HepG2 (cell line): ENCODE results near the gene TUBA4B. TPM values are rescaled to one million over a fixed set of nuclear protein-coding genes. Genes with fewer than 3 reads are reported as not detected.
A peak's percentile ranks its signal among the peaks of the same experiment; 100 is the strongest.

Experiments
- ARID5B ChIP-seq: IDR thresholded peaks from 2 replicates; pipeline ENCODE4 v1.4.0; 2020; ENCODE audit warnings: mild to moderate bottlenecking, missing genetic modification reagents
- DBP ChIP-seq: sonication (generic); formaldehyde crosslinking; IDR thresholded peaks from 2 replicates; pipeline ENCODE4 v1.4.0; 2020; ENCODE audit warnings: missing genetic modification reagents; ENCODE audit errors: not compliant biosample characterization
- EZH2 ChIP-seq: conservative IDR thresholded peaks from 2 replicates; pipeline ENCODE4 v1.6.1; 2012; ENCODE audit warnings: mild to moderate bottlenecking, low read depth, low read length, moderate library complexity
- FOXP4 ChIP-seq: sonication (generic); formaldehyde crosslinking; IDR thresholded peaks from 2 replicates; pipeline ENCODE4 v1.4.0; 2020; ENCODE audit warnings: missing genetic modification reagents
- TFDP1 ChIP-seq: IDR thresholded peaks from 2 replicates; pipeline ENCODE4 v1.6.1; 2016; ENCODE audit warnings: missing compliant biosample characterization, missing genetic modification reagents, borderline replicate concordance
- UBTF ChIP-seq: sonication (generic); formaldehyde crosslinking; IDR thresholded peaks from 2 replicates; pipeline ENCODE4 v1.4.0; 2020; ENCODE audit warnings: mild to moderate bottlenecking, missing genetic modification reagents
- ZFP91 ChIP-seq: sonication (generic); formaldehyde crosslinking; IDR thresholded peaks from 2 replicates; pipeline ENCODE4 v1.9.0; 2022; ENCODE audit warnings: missing genetic modification reagents, mild to moderate bottlenecking, borderline replicate concordance
- ZNF343 ChIP-seq: sonication (generic); formaldehyde crosslinking; IDR thresholded peaks from 2 replicates; pipeline ENCODE4 v1.4.0; 2020; ENCODE audit warnings: mild to moderate bottlenecking, missing genetic modification reagents
- ZNF354B ChIP-seq: sonication (generic); formaldehyde crosslinking; IDR thresholded peaks from 2 replicates; pipeline ENCODE4 v1.8.0; 2022; ENCODE audit warnings: mild to moderate bottlenecking, missing genetic modification reagents
- ZNF547 ChIP-seq: sonication (generic); formaldehyde crosslinking; IDR thresholded peaks from 2 replicates; pipeline ENCODE4 v1.5.1; 2020; ENCODE audit warnings: mild to moderate bottlenecking, missing genetic modification reagents
- ZNF574 ChIP-seq: sonication (generic); formaldehyde crosslinking; IDR thresholded peaks from 2 replicates; pipeline ENCODE4 v1.4.0; 2020; ENCODE audit warnings: missing genetic modification reagents
- polyA plus RNA-seq, 8 experiments: library from polyadenylated mRNA; depleted of rRNA in 3 of 8; stranded (reverse) in 7 of 8; unstranded in 1 of 8; fragments of >200 nt; fragmentation: Illumina TruSeq in 4 of 8; extraction: Trizol in 4 of 8; gene quantifications; 2 replicates each; pipeline versions ENCODE4 v1.2.1 to v1.2.3, GENCODE V29; 2011 to 2016; ENCODE audit warnings: low read depth in 4 of 8, missing spikeins in 1 of 8, mixed read lengths in 1 of 8; ENCODE audit not compliant: insufficient read depth in 1 of 8
- total RNA-seq, 5 experiments: library from RNA; depleted of rRNA; stranded (reverse); fragments of >200 nt; fragmentation: Illumina TruSeq; extraction: Trizol; gene quantifications; 2 replicates each; pipeline ENCODE4 v1.2.3, GENCODE V29; 2016; ENCODE audit warnings: low read depth in 1 of 5

TUBA4B gene
- total and polyA plus RNA-seq, 2 of the 13 experiments (the other 11 are each of a cell fraction or from before 2014, with no cell fraction given): 0.18 to 0.22 TPM

- TF ChIP-seq ZFP91 (peak; percentile 97), TFDP1 (CRISPR knock-in tag) (peak; percentile 99), ZNF354B (CRISPR knock-in tag) (peak; percentile 98; the same call in 1 of the 2 replicates), ZNF343 (CRISPR knock-in tag) (no peak), ZNF547 (peak; percentile 96), UBTF (CRISPR knock-in tag) (peak; percentile 95), EZH2 (no peak), ARID5B (peak; percentile 85), ZNF574 (peak; percentile 89), FOXP4 (CRISPR knock-in tag) (peak; percentile 77), DBP (CRISPR knock-in tag) (peak; percentile 12)
Observed at GRCh38 chr2:219218732-219219701, 34.0 kb upstream of the TUBA4B start, which contains the start of gene ABCB6 (continued).
